ENCODE measurements around the gene ZC3H15.

Gene ZC3H15

GRCh38 chr2:186466743-186467142 lies 19.3 kb upstream of the ZC3H15 start:
- no peak for TF ChIP-seq TAF1 (IDR thresholded peaks at IDR 0.05; ENCODE audit: low read depth)
- no peak for TF ChIP-seq YY1 (IDR thresholded peaks at IDR 0.05; ENCODE audit: low read depth)

GRCh38 chr2:186467421-186467820 lies 18.6 kb upstream of the ZC3H15 start:
- TF ChIP-seq ZBTB7A (IDR thresholded peaks at IDR 0.05; ENCODE audit: low read depth) (no peak), NFIC (IDR thresholded peaks at IDR 0.05) (no peak), YY1 (IDR thresholded peaks at IDR 0.05; ENCODE audit: low read depth) (no peak), USF1 (IDR thresholded peaks at IDR 0.05) (no peak), TEAD4 (IDR thresholded peaks at IDR 0.05) (no peak), EP300 (IDR thresholded peaks at IDR 0.05; ENCODE audit: borderline replicate concordance) (no peak), CREB1 (IDR thresholded peaks at IDR 0.05; ENCODE audit: low read depth) (no peak), TCF12 (IDR thresholded peaks at IDR 0.05; ENCODE audit: low read depth) (no peak), MAX (IDR thresholded peaks at IDR 0.05) (no peak), FOXM1 (IDR thresholded peaks at IDR 0.05; ENCODE audit: borderline replicate concordance, low read depth) (no peak), TAF1 (IDR thresholded peaks at IDR 0.05; ENCODE audit: low read depth) (no peak)

GRCh38 chr2:186477790-186478189 lies 8.3 kb upstream of the ZC3H15 start:
- no peak for TF ChIP-seq TCF12 (IDR thresholded peaks at IDR 0.05; ENCODE audit: low read depth)
- no peak for TF ChIP-seq RAD21 (IDR thresholded peaks at IDR 0.05; ENCODE audit: low read depth)
- TF ChIP-seq FOXM1 (IDR thresholded peaks at IDR 0.05; ENCODE audit: borderline replicate concordance, low read depth) = no peak
- TF ChIP-seq EP300 (IDR thresholded peaks at IDR 0.05; ENCODE audit: borderline replicate concordance) = no peak
- TF ChIP-seq NFIC (IDR thresholded peaks at IDR 0.05) = no peak
- TF ChIP-seq CREB1 (IDR thresholded peaks at IDR 0.05; ENCODE audit: low read depth) = no peak

- TF ChIP-seq TAF1 (IDR thresholded peaks at IDR 0.05; ENCODE audit: low read depth) (no peak), FOXM1 (IDR thresholded peaks at IDR 0.05; ENCODE audit: borderline replicate concordance, low read depth) (no peak), NFIC (IDR thresholded peaks at IDR 0.05) (no peak)
Measured at GRCh38 chr2:186480991-186481390, 5.1 kb upstream of the ZC3H15 start.

GRCh38 chr2:186484062-186484735 lies 1.9 kb upstream of the ZC3H15 start:
- TF ChIP-seq TCF12 (IDR thresholded peaks at IDR 0.05; ENCODE audit: low read depth) = no peak
- no peak for TF ChIP-seq CEBPB (IDR thresholded peaks at IDR 0.05)
- TF ChIP-seq REST (IDR thresholded peaks at IDR 0.05; ENCODE audit: low read depth) = no peak
- no peak for TF ChIP-seq TEAD4 (IDR thresholded peaks at IDR 0.05)
- TF ChIP-seq EGR1 (IDR thresholded peaks at IDR 0.05) = no peak
- no peak for TF ChIP-seq MAX (IDR thresholded peaks at IDR 0.05)

GRCh38 chr2:186485576-186485870 lies 537 bp upstream of the ZC3H15 start:
- TF ChIP-seq EGR1 (IDR thresholded peaks at IDR 0.05) (no peak), TEAD4 (IDR thresholded peaks at IDR 0.05) (peak; percentile 26)

- TF ChIP-seq ZBTB7A (IDR thresholded peaks at IDR 0.05; ENCODE audit: low read depth) = no peak
- no peak; the same call in 1 of the 2 replicates for TF ChIP-seq EGR1 (IDR thresholded peaks at IDR 0.05)
- TF ChIP-seq FOXM1 (IDR thresholded peaks at IDR 0.05; ENCODE audit: borderline replicate concordance, low read depth) = 0 out of 2 replicates have a peak, but pooled peaks have one; percentile 6
- TF ChIP-seq NFIC (IDR thresholded peaks at IDR 0.05) = peak; percentile 35
Measured at GRCh38 chr2:186486651-186487647, 889 bp downstream of the ZC3H15 start.

- no peak for TF ChIP-seq ZBTB7A (IDR thresholded peaks at IDR 0.05; ENCODE audit: low read depth)
Measured at GRCh38 chr2:186493564-186494085, 7.6 kb downstream of the ZC3H15 start.

GRCh38 chr2:186496401-186496800 lies 10.3 kb downstream of the ZC3H15 start:
- no peak for TF ChIP-seq EP300 (IDR thresholded peaks at IDR 0.05; ENCODE audit: borderline replicate concordance)
- no peak for TF ChIP-seq ZBTB7A (IDR thresholded peaks at IDR 0.05; ENCODE audit: low read depth)
- TF ChIP-seq TAF1 (IDR thresholded peaks at IDR 0.05; ENCODE audit: low read depth) = no peak
- TF ChIP-seq TCF12 (IDR thresholded peaks at IDR 0.05; ENCODE audit: low read depth) = no peak
- no peak for TF ChIP-seq REST (IDR thresholded peaks at IDR 0.05; ENCODE audit: low read depth)
- no peak for TF ChIP-seq MAX (IDR thresholded peaks at IDR 0.05)
- TF ChIP-seq CEBPB (IDR thresholded peaks at IDR 0.05) = no peak
- TF ChIP-seq EGR1 (IDR thresholded peaks at IDR 0.05) = no peak
- no peak for TF ChIP-seq TEAD4 (IDR thresholded peaks at IDR 0.05)
- TF ChIP-seq USF1 (IDR thresholded peaks at IDR 0.05) = no peak
- no peak for TF ChIP-seq RAD21 (IDR thresholded peaks at IDR 0.05; ENCODE audit: low read depth)
- TF ChIP-seq YY1 (IDR thresholded peaks at IDR 0.05; ENCODE audit: low read depth) = no peak
- no peak for TF ChIP-seq CREB1 (IDR thresholded peaks at IDR 0.05; ENCODE audit: low read depth)
- no peak for TF ChIP-seq FOXM1 (IDR thresholded peaks at IDR 0.05; ENCODE audit: borderline replicate concordance, low read depth)
- TF ChIP-seq NFIC (IDR thresholded peaks at IDR 0.05) = no peak

Measured in Ishikawa (cell line).